ENCODE measurements around the gene VEGFC. TPM values are rescaled to one million over a fixed set of nuclear protein-coding genes. Genes with fewer than 3 reads are reported as not detected.

VEGFC gene
- total RNA-seq, 1 donor from 2014 or later: 20.3 TPM

- Mint-ChIP-seq H3K9me3 (ENCODE audit: unreplicated experiment) (no peaks in the 10 kb centered on the region), H3K36me3 (ENCODE audit: low read depth, unreplicated experiment) (no peaks in the 10 kb centered on the region), H3K4me1 (ENCODE audit: low read depth, unreplicated experiment) (peaks cover 31% of the 10 kb centered on the region), H3K27me3 (ENCODE audit: low read depth, unreplicated experiment) (no peaks in the 10 kb centered on the region), H3K4me3 (ENCODE audit: unreplicated experiment) (peak overlapping the region; percentile 29), H3K27ac (ENCODE audit: unreplicated experiment) (peak overlapping the region; percentile 4)
- Histone ChIP-seq H3K27ac (ENCODE audit: low read depth, low read length) (peak overlapping the region; percentile 71), H3K36me3 (ENCODE audit: insufficient read depth, low read length) (no peaks in the 10 kb centered on the region), H4K20me1 (ENCODE audit: insufficient read depth, low read length) (peaks cover 11% of the 10 kb centered on the region), H3K4me1 (ENCODE audit: insufficient read depth, low read length) (peaks cover 34% of the 10 kb centered on the region), H3K9me3 (ENCODE audit: insufficient read depth, low read depth, low read length) (no peaks in the 10 kb centered on the region), H3K4me3 (ENCODE audit: insufficient read depth, low read depth, low read length) (no peak overlapping the region), H3K79me2 (ENCODE audit: insufficient read depth, low read length) (peaks cover 100% of the 10 kb centered on the region), H3K9ac (ENCODE audit: low read length) (peak overlapping the region; percentile 47), H3K4me2 (ENCODE audit: low read length) (peak overlapping the region; percentile 54), H2AFZ (ENCODE audit: low read depth, low read length) (no peak overlapping the region), H3K27me3 (ENCODE audit: insufficient read depth, low read length) (no peaks in the 10 kb centered on the region)
- DNase-seq (ENCODE audit: low read depth) (peak; percentile 49), FAIRE-seq (peak; percentile 20)
- TF ChIP-seq EZH2 (IDR thresholded peaks at IDR 0.05; ENCODE audit: insufficient read depth, low read length) (no peak), CTCF (IDR thresholded peaks at IDR 0.05; ENCODE audit: insufficient read depth, low read depth, low read length) (no peak)
These were observed 11.6 kb downstream of the VEGFC start for GRCh38 chr4:176780995-176781738.

- H3K9ac ChIP-seq (ENCODE audit: low read length): no peak overlapping the region
- H3K9me3 ChIP-seq (ENCODE audit: insufficient read depth, low read depth, low read length): no peaks in the 10 kb centered on the region
- Mint-ChIP-seq H3K9me3 (ENCODE audit: unreplicated experiment) (no peaks in the 10 kb centered on the region), H3K27me3 (ENCODE audit: low read depth, unreplicated experiment) (no peaks in the 10 kb centered on the region), H3K36me3 (ENCODE audit: low read depth, unreplicated experiment) (no peaks in the 10 kb centered on the region), H3K27ac (ENCODE audit: unreplicated experiment) (no peak overlapping the region), H3K4me3 (ENCODE audit: unreplicated experiment) (no peak overlapping the region), H3K4me1 (ENCODE audit: low read depth, unreplicated experiment) (peaks cover 30% of the 10 kb centered on the region)
- no peak for TF ChIP-seq EZH2 (IDR thresholded peaks at IDR 0.05; ENCODE audit: insufficient read depth, low read length)
- TF ChIP-seq CTCF (IDR thresholded peaks at IDR 0.05; ENCODE audit: insufficient read depth, low read depth, low read length): no peak
- H3K4me1 ChIP-seq (ENCODE audit: insufficient read depth, low read length): peaks cover 34% of the 10 kb centered on the region
- peaks cover 5% of the 10 kb centered on the region for H4K20me1 ChIP-seq (ENCODE audit: insufficient read depth, low read length)
- no peaks in the 10 kb centered on the region for H3K36me3 ChIP-seq (ENCODE audit: insufficient read depth, low read length)
- H3K4me2 ChIP-seq (ENCODE audit: low read length): no peak overlapping the region
- no peak overlapping the region for H3K4me3 ChIP-seq (ENCODE audit: insufficient read depth, low read depth, low read length)
- DNase-seq (ENCODE audit: low read depth) (no peak), FAIRE-seq (no peak)
- H3K27ac ChIP-seq (ENCODE audit: low read depth, low read length): peak overlapping the region; percentile 18
- H2AFZ ChIP-seq (ENCODE audit: low read depth, low read length): no peak overlapping the region
- H3K27me3 ChIP-seq (ENCODE audit: insufficient read depth, low read length): no peaks in the 10 kb centered on the region
- peaks cover 100% of the 10 kb centered on the region for H3K79me2 ChIP-seq (ENCODE audit: insufficient read depth, low read length)
These were observed 13.3 kb downstream of the VEGFC start for GRCh38 chr4:176779421-176779820.

GRCh38 chr4:176778491-176778890, 14.2 kb downstream of the VEGFC start:
- H3K4me1 Mint-ChIP-seq (ENCODE audit: low read depth, unreplicated experiment): peaks cover 30% of the 10 kb centered on the region
- Histone ChIP-seq H2AFZ (ENCODE audit: low read depth, low read length) (no peak overlapping the region), H3K36me3 (ENCODE audit: insufficient read depth, low read length) (no peaks in the 10 kb centered on the region), H3K27me3 (ENCODE audit: insufficient read depth, low read length) (no peaks in the 10 kb centered on the region), H3K27ac (ENCODE audit: low read depth, low read length) (peak overlapping the region; percentile 87), H4K20me1 (ENCODE audit: insufficient read depth, low read length) (peaks cover 5% of the 10 kb centered on the region), H3K4me2 (ENCODE audit: low read length) (peak overlapping the region; percentile 73), H3K9me3 (ENCODE audit: insufficient read depth, low read depth, low read length) (no peaks in the 10 kb centered on the region), H3K79me2 (ENCODE audit: insufficient read depth, low read length) (peaks cover 100% of the 10 kb centered on the region), H3K4me1 (ENCODE audit: insufficient read depth, low read length) (peaks cover 34% of the 10 kb centered on the region), H3K9ac (ENCODE audit: low read length) (peak overlapping the region; percentile 58), H3K4me3 (ENCODE audit: insufficient read depth, low read depth, low read length) (peak overlapping the region; percentile 31)
- TF ChIP-seq CTCF (IDR thresholded peaks at IDR 0.05; ENCODE audit: insufficient read depth, low read depth, low read length) (no peak), EZH2 (IDR thresholded peaks at IDR 0.05; ENCODE audit: insufficient read depth, low read length) (no peak)
- peak overlapping the region; percentile 85 for H3K27ac Mint-ChIP-seq (ENCODE audit: unreplicated experiment)
- H3K4me3 Mint-ChIP-seq (ENCODE audit: unreplicated experiment): no peak overlapping the region
- DNase-seq (ENCODE audit: low read depth) (peak; percentile 78), FAIRE-seq (peak; percentile 75)
- H3K27me3 Mint-ChIP-seq (ENCODE audit: low read depth, unreplicated experiment): no peaks in the 10 kb centered on the region
- H3K9me3 Mint-ChIP-seq (ENCODE audit: unreplicated experiment): no peaks in the 10 kb centered on the region
- no peaks in the 10 kb centered on the region for H3K36me3 Mint-ChIP-seq (ENCODE audit: low read depth, unreplicated experiment)
